IPS-11a (cell line): ENCODE results near the gene MCCC1.
"Not testable (repeated sequence)": the region's sequence is repeated elsewhere in the genome, so short reads cannot be mapped to it uniquely, and the experiment has no call there.

ENCODE experiments used
- H3K4me3 ChIP-seq: one replicate; pipeline ENCODE4 v1.5.1; 2013; ENCODE audit warnings: low read depth, low read length, control low read depth

Gene MCCC1

DNA sequence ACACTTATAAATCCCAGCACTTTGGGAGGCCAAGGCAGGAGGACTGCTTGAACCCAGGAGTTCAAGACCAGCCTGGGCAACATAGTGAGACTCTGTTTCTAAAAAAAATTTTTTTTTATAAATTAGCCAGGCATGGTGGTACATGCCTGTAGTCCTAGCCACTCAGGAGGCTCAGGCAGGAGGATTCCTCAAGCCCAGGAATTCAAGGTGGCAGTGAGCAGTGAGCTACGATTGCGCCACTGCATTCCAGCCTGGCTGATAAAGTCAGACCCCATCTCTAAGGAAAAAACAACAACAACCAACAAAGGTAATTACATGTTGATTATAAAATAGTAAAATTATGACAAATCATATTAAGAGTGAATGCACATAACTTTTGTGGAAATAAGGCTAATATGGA, 40.9 kb downstream of the MCCC1 start:
- no peak overlapping the region for H3K4me3 ChIP-seq

DNA sequence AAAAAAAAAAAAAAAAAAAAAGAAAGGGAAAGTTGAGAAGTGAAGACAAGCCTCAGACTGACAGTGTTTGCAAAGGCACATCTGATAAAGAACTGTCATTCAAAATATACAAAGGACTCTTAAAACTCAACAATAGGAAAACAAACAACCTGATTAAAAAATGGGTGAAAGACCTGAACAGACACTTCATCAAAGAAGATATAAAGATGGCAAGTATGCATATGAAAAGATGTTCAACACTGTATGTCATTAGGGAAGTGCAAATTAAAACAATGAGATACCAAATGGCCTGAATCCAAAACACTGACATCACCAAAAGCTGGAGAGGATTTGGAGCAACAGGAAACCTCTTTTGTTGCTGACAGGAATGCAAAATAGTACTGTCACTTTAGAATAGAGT, 48.6 kb downstream of the MCCC1 start:
- no peak overlapping the region for H3K4me3 ChIP-seq

DNA sequence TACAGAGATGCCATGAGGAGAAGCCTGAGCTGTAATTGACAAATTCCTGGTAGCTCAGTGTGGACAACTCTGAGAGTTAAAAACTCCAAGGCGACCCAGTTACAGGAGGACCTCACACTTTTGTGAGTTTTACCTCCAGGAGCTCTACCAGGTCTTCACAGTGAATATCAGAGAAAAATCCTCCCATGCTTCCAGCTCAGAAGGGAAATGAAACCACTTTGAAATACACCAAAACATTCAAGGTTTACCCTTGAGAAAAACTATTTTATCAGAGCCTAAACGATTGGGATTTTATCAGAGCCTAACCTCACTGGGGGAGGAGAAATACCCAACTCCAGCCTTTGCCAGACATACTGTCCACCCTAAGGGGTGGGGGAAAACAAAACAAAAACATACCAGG, 52.4 kb downstream of the MCCC1 start:
- no peak overlapping the region for H3K4me3 ChIP-seq

DNA sequence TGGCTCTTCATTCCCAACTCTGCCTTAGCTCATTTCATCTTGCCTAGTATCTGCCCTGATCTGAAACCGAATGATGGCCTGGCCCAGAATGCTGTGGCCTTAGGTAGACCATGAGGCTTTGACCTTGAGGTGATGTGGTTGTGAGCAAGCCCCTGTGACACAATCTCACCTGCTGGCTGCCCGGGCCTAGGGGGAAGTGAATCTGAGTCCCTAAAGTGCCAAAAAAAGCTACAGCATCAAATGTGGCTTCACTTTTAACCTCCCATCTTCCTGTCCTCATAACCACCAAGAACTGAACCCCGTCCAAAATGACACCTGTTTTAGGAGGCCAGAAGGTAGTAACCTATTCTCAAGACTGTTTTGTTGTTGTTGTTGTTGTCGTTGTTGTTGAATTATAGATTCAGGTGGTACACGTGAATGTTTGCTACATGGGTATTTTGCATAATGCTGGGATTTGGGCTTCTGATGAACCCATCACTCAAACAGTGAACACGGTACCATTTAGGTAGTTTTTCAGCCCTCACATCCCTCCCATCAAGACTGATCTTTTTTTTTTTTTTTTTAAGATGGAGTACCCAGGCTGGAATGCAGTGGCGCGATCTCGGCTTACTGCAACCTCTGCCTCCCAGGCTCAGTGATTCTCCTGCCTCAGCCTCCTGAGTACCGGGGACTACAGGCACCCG, 54.6 kb downstream of the MCCC1 start:
- H3K4me3 ChIP-seq: no peak overlapping the region

DNA sequence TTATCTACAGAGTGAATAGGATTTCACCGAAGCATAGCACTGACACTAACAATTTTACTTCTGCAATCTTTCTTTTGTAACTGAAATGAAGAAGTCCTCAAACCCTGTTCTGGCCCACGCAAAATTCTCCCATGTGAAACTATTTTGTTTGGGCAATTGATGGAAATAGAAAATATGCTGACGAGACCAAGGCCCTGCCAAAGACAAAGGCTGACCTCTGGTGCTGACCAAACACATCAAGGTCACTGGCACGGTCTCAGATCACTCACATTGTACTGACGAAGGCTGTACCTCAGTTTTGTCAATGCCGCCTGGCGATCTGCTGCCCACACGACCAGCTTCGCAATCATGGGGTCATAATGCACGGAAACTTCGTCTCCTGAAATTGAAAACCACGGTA, 60.5 kb downstream of the MCCC1 start:
- H3K4me3 ChIP-seq: no peak overlapping the region

DNA sequence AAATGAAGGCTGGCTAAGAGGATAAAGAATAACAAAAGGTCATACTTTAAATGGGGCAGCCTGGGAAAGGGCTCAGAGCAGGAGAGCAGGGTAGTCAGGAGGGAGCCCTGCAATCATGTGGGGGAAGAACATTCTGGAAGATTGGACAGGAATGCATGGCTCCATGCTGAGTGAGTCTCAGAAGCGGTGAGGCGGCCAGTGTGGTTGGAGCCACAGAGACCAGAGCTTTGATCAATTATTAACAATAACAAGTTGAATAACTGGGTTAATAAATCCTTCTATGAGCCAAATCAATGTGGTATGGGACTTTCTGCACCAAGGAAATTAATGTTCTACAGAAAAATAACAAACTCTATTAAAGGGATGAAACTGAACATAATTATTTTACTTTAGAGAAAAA, 61.1 kb downstream of the MCCC1 start:
- H3K4me3 ChIP-seq: no peak overlapping the region

DNA sequence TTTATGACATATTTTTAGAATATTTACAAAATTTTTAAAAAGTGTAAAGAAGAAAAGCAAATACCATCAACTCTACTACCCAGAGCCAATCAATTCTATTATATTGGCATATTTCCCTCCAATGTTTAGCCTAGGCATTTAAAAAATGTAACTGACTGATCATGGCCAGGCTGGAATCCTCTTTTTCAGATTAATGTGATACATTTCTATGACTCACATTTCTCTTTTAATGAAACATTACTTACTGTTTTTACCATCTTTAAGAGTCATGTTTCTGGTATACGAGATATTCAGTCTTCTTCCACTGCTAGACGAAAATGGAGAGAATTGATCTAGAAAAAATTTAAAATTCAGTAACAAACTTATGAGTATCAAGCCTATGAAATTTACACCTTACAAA, 65.5 kb downstream of the MCCC1 start:
- H3K4me3 ChIP-seq: no peak overlapping the region

DNA sequence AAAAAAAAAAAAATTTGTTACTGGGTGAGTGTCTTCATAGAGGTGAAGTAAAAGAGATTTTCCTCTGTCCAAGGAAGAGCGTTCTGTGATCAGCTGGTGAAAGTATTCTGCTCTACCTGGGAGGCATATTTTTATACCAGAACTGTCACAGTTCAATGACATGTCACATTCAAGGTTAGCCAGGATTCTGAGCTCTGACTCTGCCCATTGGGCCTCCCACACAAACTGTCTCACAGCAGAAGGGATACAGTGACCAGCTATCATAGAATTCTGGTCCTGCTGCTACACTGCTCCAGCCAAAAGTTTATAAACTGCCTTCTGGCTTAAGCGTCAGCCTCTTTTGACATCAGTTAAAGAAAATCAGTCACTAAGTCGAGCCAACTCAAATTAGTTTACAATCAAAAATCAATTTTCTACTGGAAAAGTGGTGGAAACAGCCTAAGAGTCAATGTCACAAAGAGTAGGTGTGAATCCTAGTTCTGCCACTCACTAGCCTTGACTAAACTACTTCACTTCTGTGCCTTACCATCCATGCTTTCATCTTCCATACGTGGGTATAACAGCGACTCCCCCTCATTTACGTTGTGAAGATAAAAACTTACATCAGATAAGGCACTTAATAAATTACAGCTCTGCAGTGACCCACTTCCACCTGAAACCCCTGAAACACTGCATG, 66.3 kb downstream of the MCCC1 start:
- no peak overlapping the region for H3K4me3 ChIP-seq

DNA sequence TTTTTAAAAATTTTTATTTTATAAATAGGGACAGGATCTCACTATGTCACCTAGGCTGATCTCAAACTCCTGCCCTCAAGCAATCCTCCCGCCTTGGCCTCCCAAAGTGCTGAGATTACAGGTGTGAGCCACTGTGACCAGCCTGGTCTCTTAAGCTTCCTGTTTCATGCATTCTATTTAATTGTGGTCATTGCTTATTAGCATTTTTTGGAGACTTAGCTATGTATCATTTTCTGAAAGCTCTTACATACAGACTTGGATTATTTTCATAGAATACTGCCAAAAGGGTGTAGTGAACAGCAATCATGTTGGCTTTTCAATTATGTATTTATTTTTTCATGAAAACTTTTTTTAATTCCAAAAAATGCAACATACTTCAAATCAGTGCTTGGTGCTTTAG, 67.5 kb downstream of the MCCC1 start:
- H3K4me3 ChIP-seq: no peak overlapping the region

DNA sequence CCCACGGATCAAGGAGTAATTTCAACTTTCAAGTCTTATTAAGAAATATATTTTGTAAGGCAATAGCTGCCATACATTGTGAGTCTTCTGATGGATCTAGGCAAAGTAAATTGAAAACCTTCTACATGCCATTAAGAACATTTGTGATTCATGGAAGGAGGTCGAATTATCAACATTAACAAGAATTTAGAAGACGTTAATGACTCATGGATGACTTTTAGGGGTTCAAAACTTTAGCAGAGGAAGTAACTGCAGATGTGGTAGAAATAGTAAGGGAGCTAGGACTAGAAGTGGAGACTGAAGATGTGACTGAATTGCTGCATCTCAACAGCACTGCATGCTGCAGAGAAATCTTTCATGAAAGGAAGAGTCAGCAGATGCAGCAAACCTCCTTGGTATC, 70.9 kb downstream of the MCCC1 start:
- H3K4me3 ChIP-seq: no peak overlapping the region

DNA sequence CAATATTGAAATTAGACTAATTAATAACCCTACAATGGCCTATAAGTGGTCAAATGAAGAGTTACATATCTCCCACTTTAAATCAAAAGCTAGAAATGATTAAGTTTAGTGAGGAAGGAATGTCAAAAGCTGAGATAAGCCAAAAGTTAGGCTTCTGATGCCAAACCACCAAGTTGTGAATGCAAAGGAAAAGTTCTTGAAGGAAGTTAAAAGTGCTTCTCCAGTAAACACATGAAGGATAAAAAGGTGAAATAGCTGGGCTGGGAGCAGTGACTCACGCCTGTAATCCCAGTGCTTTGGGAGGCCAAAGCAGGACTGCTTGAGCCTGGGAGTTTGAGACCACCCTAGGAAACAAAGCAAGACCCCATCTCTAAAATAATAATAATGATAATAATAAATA, 72.0 kb downstream of the MCCC1 start:
- no peak overlapping the region for H3K4me3 ChIP-seq

DNA sequence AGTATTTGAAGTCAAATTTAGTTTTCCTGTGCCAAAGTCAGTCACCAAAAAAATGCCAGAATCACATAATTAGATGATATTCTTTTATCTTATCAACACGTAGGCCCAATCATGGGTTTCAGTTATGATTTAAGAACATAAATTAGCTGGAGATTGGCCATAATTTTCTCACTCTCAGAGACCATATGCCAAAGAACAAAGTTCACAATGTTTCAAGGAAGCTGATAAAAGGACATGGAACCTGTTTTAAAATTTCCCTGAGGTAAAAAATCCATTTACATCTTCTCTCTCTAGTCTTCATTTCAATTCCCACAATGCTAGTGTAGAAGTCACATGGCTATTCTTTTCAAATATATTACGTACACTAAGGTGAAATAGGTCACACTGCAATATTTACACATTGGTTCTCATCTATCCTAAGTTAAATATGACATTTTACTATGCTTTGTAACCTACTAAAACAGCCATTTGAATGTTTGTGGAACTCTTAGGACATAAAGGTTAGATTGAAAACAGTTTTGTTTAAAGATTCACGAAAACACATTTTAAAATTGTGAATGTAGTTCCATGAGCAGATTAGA, 76.3 kb downstream of the MCCC1 start:
- H3K4me3 ChIP-seq: no peak overlapping the region

DNA sequence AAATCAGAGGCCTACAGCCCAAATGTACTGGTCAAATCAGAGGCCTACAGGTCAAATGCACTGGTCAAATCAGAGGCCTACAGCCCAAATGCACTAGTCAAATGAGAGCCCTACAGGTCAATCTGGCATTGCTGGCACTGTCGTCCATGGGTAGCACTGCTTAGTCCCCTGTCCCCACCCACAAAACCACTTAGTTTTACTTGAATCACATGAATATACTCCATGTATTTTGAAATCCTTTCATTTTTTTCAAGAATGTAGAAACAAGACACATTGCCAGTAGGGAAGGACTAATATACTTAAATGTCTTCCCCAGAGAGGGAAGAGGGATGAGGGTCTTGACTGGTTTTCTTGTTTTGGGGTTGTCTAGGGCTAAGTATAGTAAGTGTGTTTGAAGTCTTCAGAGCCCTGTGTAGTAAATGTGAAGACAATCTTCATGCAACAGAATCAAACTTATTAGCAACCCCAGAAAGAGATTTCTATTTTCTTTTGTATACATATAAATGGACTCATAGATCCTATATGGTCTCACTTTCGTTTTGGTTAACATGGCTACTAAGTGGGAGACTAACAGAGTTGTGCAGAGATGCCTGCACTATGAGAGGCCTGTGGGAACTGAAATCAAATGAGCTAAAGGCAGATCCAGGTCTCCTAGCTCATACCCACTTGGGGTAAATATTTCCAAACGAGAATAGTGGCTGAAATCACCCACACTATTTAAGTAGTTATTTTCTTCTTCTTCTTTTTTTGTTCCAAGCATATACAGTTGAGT, 80.7 kb downstream of the MCCC1 start:
- no peak overlapping the region for H3K4me3 ChIP-seq

DNA sequence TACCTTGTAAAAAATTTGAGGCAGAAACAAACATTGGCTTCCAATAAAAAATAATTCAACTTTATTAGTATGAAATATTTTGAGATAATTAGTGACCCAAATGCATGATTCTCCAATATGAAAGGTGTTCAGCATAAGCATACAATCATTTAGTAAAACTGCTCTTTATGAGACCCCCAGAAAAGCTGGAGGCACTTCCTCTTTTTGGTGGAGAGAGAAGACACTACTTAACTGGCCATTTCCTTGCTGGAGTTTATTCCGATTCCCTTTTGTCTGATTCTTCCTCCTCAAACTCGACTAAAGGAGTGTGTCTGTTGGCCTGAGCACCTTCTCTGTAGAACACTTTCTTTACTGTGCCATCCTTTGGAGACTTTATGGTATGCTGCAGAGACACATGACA, 84.1 kb downstream of the MCCC1 start:
- no peak overlapping the region for H3K4me3 ChIP-seq

DNA sequence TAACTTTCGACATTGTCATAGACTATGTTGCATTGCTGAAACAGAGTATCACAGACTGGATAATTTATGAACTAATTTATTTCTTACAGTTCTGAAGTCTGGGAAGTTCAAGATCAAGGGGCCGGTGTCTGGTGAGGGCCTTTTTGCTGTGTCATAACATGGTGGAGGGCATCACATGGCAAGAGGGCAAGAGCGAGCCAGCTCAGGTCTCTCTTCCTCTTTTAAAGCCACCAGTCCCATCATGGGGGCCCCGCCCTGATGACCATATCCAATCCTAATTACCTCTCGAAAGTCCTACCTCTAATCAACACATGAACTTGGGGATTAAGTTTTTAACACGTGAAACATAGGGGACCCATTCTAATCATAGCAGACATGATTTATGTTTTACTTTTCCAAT, 85.4 kb downstream of the MCCC1 start:
- H3K4me3 ChIP-seq: no peak overlapping the region

DNA sequence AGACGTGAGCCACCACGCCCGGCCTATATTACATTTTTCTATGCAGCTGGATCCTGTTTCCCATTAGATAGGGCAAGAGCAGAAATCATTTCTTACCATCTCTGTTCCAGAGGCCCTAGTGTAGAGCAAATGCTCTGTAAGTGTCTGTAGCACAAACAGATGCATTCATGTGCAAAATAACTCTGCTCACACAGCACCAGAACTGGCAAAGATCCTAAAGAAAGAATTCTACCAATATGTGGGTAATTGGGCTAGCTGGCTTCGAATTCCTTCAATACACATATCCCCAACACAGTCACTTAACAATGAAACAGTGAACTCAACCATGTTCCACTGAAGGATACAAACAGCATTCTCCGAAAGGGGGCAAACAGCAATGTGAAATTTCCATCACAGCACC, 86.2 kb downstream of the MCCC1 start:
- no peak overlapping the region for H3K4me3 ChIP-seq

DNA sequence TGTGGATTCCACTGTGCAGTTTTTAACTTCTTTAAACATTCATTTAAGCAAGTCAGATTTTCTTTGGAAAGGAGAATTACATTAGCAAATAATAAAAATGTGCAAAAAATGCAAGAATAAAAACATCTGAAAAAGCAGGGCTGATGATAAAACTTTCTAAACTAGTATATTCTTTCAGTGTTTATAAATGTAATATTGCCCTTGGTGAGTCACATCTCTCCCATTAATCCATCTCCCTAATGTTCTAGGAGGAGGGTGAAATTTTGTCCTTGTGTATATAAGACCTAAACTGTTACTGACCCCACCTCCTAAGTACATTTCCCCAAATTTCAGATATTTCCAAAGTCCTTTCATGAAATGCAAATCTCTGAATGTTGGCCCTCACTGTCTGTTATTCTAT, 90.5 kb downstream of the MCCC1 start:
- H3K4me3 ChIP-seq: no peak overlapping the region

DNA sequence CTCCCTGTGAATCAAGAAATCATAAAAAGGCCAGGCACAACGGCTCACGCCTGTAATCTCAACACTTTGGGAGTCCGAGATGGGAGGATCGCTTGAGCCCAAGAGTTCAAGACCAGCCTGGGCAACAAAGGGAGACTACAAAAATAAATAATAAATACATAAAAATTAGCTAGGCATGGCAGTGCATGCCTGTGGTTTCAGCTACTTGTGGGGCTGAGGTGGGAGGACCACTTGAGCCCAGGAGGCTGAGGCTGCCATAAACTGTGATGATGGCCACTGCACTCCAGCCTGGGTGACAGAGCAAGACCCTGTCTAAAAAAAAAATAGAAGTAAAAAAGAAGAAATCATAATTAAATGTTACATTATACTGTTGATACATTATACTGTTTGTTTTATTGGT, 91.0 kb downstream of the MCCC1 start:
- no peak overlapping the region for H3K4me3 ChIP-seq

DNA sequence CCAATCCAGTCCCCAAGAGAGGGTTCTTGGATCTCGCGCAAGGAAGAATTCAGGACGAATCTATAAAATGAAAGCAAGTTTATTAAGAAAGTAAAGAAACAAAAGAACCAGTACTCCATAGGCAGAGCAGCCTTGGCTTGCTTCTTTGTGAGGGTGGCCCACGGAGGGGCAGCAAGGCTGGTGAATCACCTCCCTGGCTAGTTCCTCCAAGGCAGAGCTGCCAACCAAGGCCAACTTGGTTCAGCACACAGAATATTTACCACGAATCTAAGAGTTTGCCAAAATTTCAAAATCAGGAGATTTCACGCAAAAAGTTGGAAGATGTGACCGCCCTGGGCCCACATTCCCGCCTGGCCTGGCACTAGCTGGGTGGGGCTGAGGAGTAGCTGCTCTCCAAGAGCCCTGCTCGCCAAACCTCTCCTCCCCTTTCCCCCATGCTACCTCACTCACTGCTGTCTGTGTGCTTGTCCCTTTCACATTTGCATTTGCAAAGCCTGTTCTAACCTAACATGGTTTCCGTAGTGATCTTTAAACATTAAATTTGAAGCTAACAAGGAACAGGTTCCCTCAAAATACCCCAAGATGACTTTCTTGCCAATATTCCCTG, 92.8 kb downstream of the MCCC1 start:
- no peak overlapping the region for H3K4me3 ChIP-seq

DNA sequence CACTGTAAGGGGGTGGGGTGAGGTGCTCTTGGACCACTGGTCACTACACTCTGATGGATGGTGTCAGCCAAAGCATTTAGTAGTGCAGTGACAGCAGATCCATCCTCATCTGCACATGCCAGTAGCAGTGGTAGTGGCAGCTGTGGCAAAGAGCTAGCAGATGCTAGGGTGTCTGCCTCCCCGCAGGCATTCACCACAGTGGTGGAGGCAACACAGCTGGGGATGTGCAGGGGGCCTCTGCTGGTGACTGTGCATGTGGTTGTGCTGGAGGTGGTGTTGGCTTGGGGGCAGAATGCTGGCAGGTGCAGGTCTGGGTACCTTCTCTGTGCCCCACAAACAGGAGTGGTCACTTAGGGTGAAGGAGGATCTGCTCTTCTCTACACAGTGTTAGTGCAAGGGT, 99.5 kb downstream of the MCCC1 start:
- no peak overlapping the region for H3K4me3 ChIP-seq

DNA sequence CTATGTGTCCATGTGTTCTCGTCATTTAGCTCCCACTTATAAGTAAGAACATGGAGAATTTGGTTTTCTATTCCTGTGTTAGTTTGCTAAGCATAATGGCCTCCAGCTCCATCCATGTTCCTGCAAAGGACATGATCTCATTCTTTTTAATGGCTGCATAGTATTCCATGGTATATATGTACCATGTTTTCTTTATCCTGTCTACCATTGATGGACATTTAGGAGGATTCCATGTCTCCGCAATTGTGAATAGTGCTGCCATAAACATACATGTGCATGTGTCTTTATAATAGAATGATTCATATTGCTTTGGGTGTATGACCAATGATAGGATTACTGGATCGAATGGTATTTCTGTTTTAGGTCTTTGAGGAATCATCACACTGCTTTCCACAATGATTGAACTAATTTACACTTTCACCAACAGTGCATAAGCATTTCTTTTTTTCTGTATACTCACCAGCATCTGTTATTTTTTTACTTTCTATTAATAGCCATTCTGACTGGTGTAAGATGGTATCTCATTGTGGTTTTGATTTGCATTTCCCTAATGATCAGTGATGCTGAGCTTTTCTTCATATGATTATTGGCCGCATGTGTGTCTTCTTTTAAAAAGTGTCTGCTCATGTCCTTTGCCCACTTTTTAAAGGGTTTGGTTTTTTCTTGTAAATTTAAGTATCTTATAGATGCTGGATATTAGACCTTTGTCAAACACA, 105.7 kb downstream of the MCCC1 start:
- not testable (repeated sequence) for H3K4me3 ChIP-seq
